AG10803 (cell line): ENCODE results near the gene TARS2.
A peak's percentile ranks its signal among the peaks of the same experiment; 100 is the strongest.

ENCODE experiments used
- DNase-seq: peaks from one replicate; pipeline ENCODE4 v3.0.0; 2010; ENCODE audit warnings: low read depth
- H3K4me3 ChIP-seq: 2 replicates; pipeline ENCODE4 v1.5.1; 2011; ENCODE audit warnings: mild to moderate bottlenecking, low read length, control low read depth
- CTCF ChIP-seq: conservative IDR thresholded peaks from 2 replicates; pipeline ENCODE4 v1.5.1; 2011; ENCODE audit warnings: mild to moderate bottlenecking, low read length, control low read depth, inconsistent platforms

Gene TARS2

DNA sequence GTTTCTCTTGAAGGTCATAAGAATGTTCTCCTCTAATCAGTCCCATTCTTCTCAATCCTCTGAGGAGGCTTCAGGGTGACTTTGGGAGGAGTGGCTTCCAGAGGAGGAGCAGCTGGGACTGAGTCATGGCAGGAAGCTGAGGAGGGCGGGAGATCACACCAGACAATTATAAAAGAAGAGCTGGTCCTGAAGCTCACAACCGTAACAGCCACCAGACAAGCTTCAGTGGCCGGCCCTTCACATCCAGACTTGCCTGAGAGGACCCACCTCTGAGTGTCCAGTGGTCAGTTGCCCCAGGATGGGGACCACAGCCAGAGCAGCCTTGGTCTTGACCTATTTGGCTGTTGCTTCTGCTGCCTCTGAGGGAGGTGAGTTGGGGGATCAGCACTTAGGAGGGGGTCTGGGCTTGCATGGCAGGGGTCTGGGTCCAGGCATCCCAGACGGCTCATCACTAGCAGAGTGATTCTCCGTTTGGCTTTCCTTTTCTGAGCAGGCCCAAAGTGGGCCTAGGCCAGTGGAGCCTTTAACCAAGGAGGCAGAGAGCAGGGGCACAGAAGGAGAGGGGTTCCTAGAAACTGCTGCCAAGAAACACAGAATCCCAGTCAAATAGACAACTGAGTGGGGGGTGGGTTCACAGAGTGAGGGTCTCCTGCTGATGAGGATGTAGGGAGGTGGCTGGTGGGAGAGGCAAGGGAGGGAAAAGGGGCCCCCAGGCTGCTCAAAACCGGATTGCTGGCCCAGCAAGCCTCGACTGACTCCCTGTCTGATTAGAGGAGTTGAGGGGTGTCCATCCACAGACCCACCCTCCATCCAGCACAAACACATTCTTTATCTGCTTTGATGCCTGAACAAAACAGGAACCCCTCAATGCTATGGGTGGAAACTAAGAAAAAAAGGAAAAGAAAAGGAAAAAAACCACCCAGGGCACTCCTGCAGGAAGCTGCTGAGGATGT is 21.0 kb downstream of the TARS2 start, which contains the start of gene ECM1:
ECM1 (plus strand) TSS at position 198 of the 953 bp plus-strand sequence; CDS start at position 299, 101 bp downstream.
- DNase-seq: peak; percentile 79
- no peak for TF ChIP-seq CTCF
- H3K4me3 ChIP-seq: peak within 1 kb of the TSS; percentile 74

GRCh38 chr1:150508982-150509381 is 21.8 kb downstream of the TARS2 start:
- DNase-seq: peak; percentile 42
- H3K4me3 ChIP-seq: peak overlapping the region; percentile 74
- TF ChIP-seq CTCF: no peak

DNA sequence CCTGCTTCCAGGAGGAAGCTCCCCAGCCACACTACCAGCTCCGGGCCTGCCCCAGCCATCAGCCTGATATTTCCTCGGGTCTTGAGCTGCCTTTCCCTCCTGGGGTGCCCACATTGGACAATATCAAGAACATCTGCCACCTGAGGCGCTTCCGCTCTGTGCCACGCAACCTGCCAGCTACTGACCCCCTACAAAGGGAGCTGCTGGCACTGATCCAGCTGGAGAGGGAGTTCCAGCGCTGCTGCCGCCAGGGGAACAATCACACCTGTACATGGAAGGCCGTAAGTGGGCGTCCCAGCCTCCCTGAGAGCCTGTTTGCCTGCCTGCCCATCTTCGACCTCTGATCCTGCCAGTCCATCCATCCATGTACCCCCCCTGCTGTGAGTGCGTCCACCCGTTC is 24.3 kb downstream of the TARS2 start:
- no peak for TF ChIP-seq CTCF
- DNase-seq: no peak
- no peak overlapping the region for H3K4me3 ChIP-seq

DNA sequence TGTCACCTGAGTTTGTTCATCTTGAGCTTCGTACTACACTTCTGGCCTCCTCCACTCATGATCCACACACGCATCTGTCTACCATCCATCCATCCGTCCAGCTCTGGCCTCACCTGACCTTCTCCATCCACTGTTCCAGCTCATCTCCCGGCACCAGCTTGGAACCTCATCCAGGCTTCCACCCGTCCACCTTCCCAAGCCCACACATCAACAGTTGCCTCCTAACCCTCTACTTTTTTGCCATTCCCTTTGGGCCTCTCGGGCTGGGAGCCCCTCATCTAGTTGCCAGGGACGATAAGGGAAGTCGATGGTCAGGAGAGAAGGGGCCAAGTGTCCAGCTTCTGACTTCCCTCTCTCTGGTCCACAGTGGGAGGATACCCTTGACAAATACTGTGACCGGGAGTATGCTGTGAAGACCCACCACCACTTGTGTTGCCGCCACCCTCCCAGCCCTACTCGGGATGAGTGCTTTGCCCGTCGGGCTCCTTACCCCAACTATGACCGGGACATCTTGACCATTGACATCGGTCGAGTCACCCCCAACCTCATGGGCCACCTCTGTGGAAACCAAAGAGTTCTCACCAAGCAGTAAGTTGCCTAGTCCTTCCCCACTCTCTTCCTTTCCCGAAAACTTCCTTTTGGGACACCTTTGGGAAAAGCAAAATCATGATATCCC is 24.9 kb downstream of the TARS2 start:
- no peak for DNase-seq
- no peak for TF ChIP-seq CTCF
- H3K4me3 ChIP-seq: no peak overlapping the region

- H3K4me3 ChIP-seq: no peak overlapping the region
- DNase-seq: peak; percentile 67
- no peak for TF ChIP-seq CTCF
Measured at GRCh38 chr1:150512846-150513245, 25.6 kb downstream of the TARS2 start.

DNA sequence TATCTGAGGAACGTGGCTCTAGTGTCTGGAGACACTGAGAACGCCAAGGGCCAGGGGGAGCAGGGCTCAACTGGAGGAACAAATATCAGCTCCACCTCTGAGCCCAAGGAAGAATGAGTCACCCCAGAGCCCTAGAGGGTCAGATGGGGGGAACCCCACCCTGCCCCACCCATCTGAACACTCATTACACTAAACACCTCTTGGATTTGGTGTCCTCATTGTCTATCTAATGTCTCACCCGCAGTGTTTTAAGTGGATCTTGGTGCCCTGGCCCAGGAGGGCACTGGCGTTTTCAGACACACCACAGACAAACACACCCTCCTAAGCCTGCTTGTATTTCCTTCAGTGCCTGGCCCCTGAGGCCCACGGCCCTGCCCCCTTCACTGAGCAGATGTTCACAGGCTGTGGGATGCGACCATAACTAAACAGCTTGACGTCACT is 26.2 kb downstream of the TARS2 start:
- no peak overlapping the region for H3K4me3 ChIP-seq
- no peak for TF ChIP-seq CTCF
- DNase-seq: peak; percentile 71

GRCh38 chr1:150514260-150514659 is 27.0 kb downstream of the TARS2 start:
- TF ChIP-seq CTCF: no peak
- no peak overlapping the region for H3K4me3 ChIP-seq
- no peak for DNase-seq
